ENCODE data around the gene SEMA3D. TPM values are rescaled to one million over a fixed set of nuclear protein-coding genes. Genes with fewer than 3 reads are reported as not detected.
A peak's percentile ranks its signal among the peaks of the same experiment; 100 is the strongest.

SEMA3D gene
- total RNA-seq, 1 experiment from 2014 or later = 4.8 TPM

GRCh38 chr7:85133006-85133405 lies 53.9 kb downstream of the SEMA3D start:
- CTCF ChIA-PET = no interaction called here
- intact Hi-C loops (cut with micrococcal nuclease; ENCODE audit: unreplicated experiment) = no loop called here
- no peak for TF ChIP-seq EZH2 (IDR thresholded peaks at IDR 0.05; ENCODE audit: low read depth)

GRCh38 chr7:85130702-85131101 lies 56.2 kb downstream of the SEMA3D start:
- H4K20me1 ChIP-seq (ENCODE audit: insufficient read depth) = no peaks in the 10 kb centered on the region
- intact Hi-C loops (cut with micrococcal nuclease; ENCODE audit: unreplicated experiment) = no loop called here
- H3K4me3 ChIP-seq = no peak overlapping the region
- no peaks in the 10 kb centered on the region for H3K9me3 ChIP-seq (ENCODE audit: insufficient read depth, low read depth)
- no peaks in the 10 kb centered on the region for H3F3A ChIP-seq (ENCODE audit: insufficient read depth, low read depth)
- no peaks in the 10 kb centered on the region for H3K27me3 ChIP-seq (ENCODE audit: insufficient read depth, low read depth)
- H3K27ac ChIP-seq = no peak overlapping the region
- no peak for TF ChIP-seq CTCF (conservative IDR thresholded peaks at IDR 0.05)
- TF ChIP-seq EZH2 (IDR thresholded peaks at IDR 0.05; ENCODE audit: low read depth) = no peak
- POLR2A ChIA-PET (ENCODE audit: unreplicated experiment) = no interaction called here
- no peak overlapping the region for H3K4me2 ChIP-seq
- H3K4me1 ChIP-seq (replicated peaks; ENCODE audit: insufficient read depth) = no peaks in the 10 kb centered on the region
- H3K36me3 ChIP-seq (ENCODE audit: low read depth) = no peaks in the 10 kb centered on the region
- no TSS peak for BruUV-seq (replicated peaks)
- no peaks in the 10 kb centered on the region for H3K79me2 ChIP-seq (ENCODE audit: low read depth)
- CTCF ChIA-PET = no interaction called here
- DNase-seq = no peak
- 0 out of 2 replicates have a peak overlapping the region, but pooled peaks have one; percentile 55 for H2AFZ ChIP-seq
- no peaks in the 10 kb centered on the region for H3K9me2 ChIP-seq (ENCODE audit: insufficient read depth)

More at GRCh38 chr7:85133006-85133405, 53.9 kb downstream of the SEMA3D start:
- H3K79me2 ChIP-seq (ENCODE audit: low read depth) = no peaks in the 10 kb centered on the region
- H3F3A ChIP-seq (ENCODE audit: insufficient read depth, low read depth) = no peaks in the 10 kb centered on the region
- no peak overlapping the region for H3K4me3 ChIP-seq
- no peak overlapping the region for H2AFZ ChIP-seq
- no peak overlapping the region for H3K27ac ChIP-seq
- H3K27me3 ChIP-seq (ENCODE audit: insufficient read depth, low read depth) = no peaks in the 10 kb centered on the region
- BruUV-seq (replicated peaks) = no TSS peak
- no peaks in the 10 kb centered on the region for H3K9me2 ChIP-seq (ENCODE audit: insufficient read depth)
- H4K20me1 ChIP-seq (ENCODE audit: insufficient read depth) = no peaks in the 10 kb centered on the region
- POLR2A ChIA-PET (ENCODE audit: unreplicated experiment) = no interaction called here
- no peaks in the 10 kb centered on the region for H3K9me3 ChIP-seq (ENCODE audit: insufficient read depth, low read depth)
- H3K36me3 ChIP-seq (ENCODE audit: low read depth) = no peaks in the 10 kb centered on the region
- no peak for DNase-seq
- H3K4me2 ChIP-seq = no peak overlapping the region
- H3K4me1 ChIP-seq (replicated peaks; ENCODE audit: insufficient read depth) = no peaks in the 10 kb centered on the region

GRCh38 chr7:85126383-85126782 lies 60.5 kb downstream of the SEMA3D start:
- POLR2A ChIA-PET (ENCODE audit: unreplicated experiment) = no interaction called here
- no peak for DNase-seq
- BruUV-seq (replicated peaks) = no TSS peak
- Histone ChIP-seq H3K27me3 (ENCODE audit: insufficient read depth, low read depth) (no peaks in the 10 kb centered on the region), H3K36me3 (ENCODE audit: low read depth) (no peaks in the 10 kb centered on the region), H3K9me3 (ENCODE audit: insufficient read depth, low read depth) (no peaks in the 10 kb centered on the region), H4K20me1 (ENCODE audit: insufficient read depth) (no peaks in the 10 kb centered on the region), H3K4me3 (no peak overlapping the region), H3K27ac (no peak overlapping the region), H3F3A (ENCODE audit: insufficient read depth, low read depth) (no peaks in the 10 kb centered on the region), H3K79me2 (ENCODE audit: low read depth) (no peaks in the 10 kb centered on the region), H2AFZ (no peak overlapping the region), H3K4me2 (no peak overlapping the region), H3K4me1 (replicated peaks; ENCODE audit: insufficient read depth) (no peaks in the 10 kb centered on the region), H3K9me2 (ENCODE audit: insufficient read depth) (no peaks in the 10 kb centered on the region)
- CTCF ChIA-PET = interaction anchor here (0.6 kb wide), 1 partner anchor 10 kb away, joined by 7 read pairs; no protein-coding TSS in a partner anchor
- TF ChIP-seq CTCF (conservative IDR thresholded peaks at IDR 0.05) (no peak), EZH2 (IDR thresholded peaks at IDR 0.05; ENCODE audit: low read depth) (no peak)
- intact Hi-C loops (cut with micrococcal nuclease; ENCODE audit: unreplicated experiment) = no loop called here

GRCh38 chr7:85125651-85126131 lies 61.2 kb downstream of the SEMA3D start:
- no peak for DNase-seq
- TF ChIP-seq EZH2 (IDR thresholded peaks at IDR 0.05; ENCODE audit: low read depth) (no peak), CTCF (conservative IDR thresholded peaks at IDR 0.05) (no peak)
- H3K9me2 ChIP-seq (ENCODE audit: insufficient read depth) = no peaks in the 10 kb centered on the region
- ChIA-PET CTCF (no interaction called here), POLR2A (ENCODE audit: unreplicated experiment) (no interaction called here)
- no peaks in the 10 kb centered on the region for H3K27me3 ChIP-seq (ENCODE audit: insufficient read depth, low read depth)
- no peak overlapping the region for H3K4me3 ChIP-seq
- intact Hi-C loops (cut with micrococcal nuclease; ENCODE audit: unreplicated experiment) = no loop called here
- H2AFZ ChIP-seq = no peak overlapping the region
- BruUV-seq (replicated peaks) = no TSS peak
- no peaks in the 10 kb centered on the region for H3K36me3 ChIP-seq (ENCODE audit: low read depth)
- H4K20me1 ChIP-seq (ENCODE audit: insufficient read depth) = no peaks in the 10 kb centered on the region
- no peaks in the 10 kb centered on the region for H3F3A ChIP-seq (ENCODE audit: insufficient read depth, low read depth)
- H3K79me2 ChIP-seq (ENCODE audit: low read depth) = no peaks in the 10 kb centered on the region
- no peak overlapping the region for H3K27ac ChIP-seq
- no peaks in the 10 kb centered on the region for H3K9me3 ChIP-seq (ENCODE audit: insufficient read depth, low read depth)
- H3K4me1 ChIP-seq (replicated peaks; ENCODE audit: insufficient read depth) = no peaks in the 10 kb centered on the region
- no peak overlapping the region for H3K4me2 ChIP-seq
